NCI-H1092 (cell line): ENCODE data around the gene SEC14L3.

Source experiments
- DNase-seq: peaks from one replicate; lab custom pipeline; 2025; lab: John Stamatoyannopoulos, UW

Gene SEC14L3

DNA sequence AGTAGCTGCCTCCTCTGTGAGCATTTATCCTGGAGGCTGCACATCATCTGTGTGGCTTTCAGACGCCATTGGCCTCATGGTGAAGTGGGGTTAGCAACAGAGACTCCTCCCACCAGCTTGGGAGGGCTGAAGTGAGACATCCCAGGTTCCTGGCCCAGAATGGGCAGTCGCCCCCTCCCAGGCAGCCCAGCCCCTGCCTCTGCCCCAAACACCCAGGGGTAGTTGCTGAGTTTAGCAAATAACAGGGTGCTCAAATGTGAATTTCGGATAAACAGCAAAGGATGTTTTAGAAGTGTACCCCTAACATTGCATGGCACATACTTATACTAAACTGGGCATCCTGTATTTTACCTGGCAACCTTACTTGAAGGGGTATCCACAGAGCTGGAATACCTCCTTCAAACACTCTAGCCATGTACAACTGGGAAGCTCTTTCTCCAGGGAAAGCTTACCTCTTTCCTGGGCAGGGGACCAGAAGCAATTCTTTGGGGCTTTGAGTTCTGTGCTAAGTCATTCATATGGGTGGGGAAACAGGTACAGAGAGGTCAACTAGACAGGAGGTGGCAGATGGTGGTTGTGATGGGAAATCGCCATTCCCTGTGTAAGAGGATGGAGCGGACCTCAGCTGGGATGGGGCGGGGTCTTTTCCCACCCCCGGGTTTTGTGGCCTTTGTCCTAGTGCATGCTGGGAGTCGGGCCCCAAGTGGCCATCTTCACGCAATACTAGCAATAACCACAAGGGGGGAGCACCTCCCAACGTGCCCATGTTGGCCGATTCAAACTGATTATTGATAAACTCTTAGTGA lies 27.0 kb downstream of the SEC14L3 start:
- peak; percentile 65 for DNase-seq

DNA sequence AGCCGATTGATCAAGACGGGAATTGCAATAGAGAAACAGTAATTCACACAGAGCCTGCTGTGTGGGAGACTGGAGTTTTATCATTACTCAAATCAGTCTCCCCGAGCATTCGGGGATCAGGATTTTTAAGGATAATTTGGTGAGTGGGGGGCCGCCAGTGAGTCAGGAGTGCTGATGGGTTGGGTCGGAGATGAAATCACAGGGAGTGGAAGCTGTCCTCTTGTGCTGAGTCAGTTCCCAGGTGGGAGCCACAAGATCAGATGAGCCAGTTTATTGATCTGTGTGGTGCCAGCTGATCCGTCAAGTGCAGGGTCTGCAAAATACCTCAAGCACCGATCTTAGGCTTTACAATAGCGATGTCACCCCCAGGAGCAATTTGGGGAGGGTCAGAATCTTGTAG lies 30.7 kb downstream of the SEC14L3 start:
- DNase-seq, result no peak

DNA sequence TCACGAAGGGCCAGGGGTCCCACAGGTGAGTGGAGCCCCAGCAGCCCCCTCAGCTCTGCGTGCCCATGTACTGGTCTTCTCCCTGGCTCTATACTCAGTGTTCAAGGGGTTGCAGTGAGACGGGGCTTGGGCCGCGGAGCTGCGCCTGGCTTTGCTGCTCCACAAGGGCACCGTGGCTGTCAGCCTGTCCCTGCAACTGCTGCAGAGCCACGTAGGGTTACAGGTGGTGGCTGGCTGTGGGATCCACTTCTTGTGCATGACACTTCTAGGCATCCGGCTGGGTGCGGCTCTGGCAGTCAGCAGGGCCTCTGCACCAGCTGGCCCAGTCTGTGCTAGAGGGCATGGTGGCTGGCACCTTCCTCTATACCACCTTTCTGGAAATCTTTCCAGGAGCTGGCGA lies 32.0 kb downstream of the SEC14L3 start:
- no peak for DNase-seq

DNA sequence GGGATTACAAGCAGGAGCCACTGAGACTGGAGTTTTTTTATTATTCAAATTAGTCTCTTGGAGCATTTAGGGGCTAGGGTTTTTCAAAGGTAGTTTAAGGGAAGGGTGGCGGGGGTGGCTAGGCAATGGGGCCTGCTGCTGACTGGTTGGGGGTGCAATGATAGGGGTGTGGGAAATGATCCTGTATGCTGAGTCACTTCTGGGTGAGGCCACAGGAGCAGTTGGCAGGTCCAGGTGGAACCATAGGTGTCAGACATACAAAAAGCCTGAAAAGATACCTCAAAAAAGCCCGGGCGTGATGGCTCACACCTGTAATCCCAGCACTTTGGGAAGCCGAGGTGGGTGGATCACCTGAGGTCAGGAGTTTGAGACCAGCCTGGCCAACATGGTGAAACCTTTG lies 32.6 kb downstream of the SEC14L3 start:
- DNase-seq, result no peak

DNA sequence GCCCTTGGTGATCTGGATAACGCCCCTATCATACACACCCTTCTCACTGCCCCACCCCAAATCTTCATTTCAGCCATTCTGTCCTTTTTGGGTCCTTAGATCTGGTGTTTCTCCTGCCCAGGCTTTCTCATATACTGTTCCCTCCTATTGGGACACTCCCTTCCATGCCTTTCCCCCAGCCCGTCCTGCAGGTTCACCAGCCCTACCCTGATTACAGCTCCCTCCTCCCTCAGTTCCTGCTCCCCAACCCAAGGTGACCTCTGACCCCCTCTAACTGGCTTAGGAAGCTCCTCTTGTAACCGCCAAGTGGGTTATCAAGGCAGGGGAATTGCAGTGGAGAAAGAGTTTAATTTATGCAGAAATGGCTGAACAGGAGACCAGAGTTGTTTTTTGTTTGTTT lies 33.3 kb downstream of the SEC14L3 start:
- DNase-seq, result no peak

DNA sequence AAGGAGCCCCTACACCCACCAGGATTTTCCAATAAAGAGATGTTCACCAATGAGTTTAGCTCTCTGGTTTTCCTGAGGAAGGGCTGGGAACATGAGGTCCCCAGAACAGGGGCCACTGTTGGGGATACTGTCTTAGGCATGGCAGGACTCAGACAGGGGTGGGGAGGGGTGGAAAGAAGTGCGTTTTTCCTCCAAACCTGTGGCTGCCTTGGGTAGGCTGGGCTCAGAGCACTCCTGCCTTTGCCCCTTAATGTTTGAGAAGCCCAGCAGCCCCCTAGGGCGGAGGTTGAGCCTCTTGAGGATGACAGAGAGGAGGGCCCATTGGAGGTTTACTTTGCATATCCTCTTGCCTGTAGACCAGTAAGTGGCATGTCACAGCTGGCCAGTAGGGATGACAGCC lies 35.6 kb downstream of the SEC14L3 start:
- no peak for DNase-seq

DNA sequence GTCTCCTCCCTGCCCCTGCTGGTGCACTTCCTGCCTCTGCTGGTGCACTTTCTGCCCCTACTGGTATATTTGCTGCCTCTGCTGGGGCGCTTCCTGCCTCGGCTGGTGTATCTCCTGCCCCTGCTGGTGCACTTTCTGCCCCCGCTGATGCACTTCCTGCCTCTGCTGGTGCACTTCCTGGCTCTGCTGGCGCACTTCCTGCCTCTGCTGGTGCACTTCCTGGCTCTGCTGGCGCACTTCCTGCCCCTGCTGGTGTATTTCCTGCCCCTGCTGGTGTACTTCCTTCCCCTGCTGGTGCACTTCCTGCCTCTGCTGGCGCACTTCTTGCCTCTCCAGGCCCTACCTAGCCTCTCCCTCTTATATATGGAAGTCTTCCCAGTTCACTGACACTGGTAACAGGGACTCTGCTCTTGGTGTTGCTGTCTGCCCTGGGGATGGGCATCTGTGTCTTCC lies 36.1 kb downstream of the SEC14L3 start:
- no peak for DNase-seq

DNA sequence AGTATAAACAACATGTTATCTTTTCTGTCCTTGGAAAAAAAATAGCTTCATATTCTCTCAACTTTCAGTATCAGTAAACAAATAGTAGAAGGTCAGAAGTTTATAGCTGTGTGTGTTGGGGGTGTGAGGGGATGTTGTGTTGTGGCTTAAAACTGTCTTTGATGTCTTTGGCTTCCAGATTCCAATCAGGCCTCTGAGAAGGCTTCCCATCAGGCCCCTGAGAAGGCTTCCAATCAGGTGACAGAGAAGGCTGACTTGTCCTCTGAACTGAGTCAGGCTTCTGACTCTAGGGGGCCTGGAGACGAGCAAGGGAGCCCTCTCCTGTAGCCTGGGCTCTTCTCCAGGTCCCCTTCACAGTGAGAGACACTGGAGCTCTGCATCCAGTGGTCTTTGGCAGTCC lies 37.0 kb downstream of the SEC14L3 start:
- no peak for DNase-seq

DNA sequence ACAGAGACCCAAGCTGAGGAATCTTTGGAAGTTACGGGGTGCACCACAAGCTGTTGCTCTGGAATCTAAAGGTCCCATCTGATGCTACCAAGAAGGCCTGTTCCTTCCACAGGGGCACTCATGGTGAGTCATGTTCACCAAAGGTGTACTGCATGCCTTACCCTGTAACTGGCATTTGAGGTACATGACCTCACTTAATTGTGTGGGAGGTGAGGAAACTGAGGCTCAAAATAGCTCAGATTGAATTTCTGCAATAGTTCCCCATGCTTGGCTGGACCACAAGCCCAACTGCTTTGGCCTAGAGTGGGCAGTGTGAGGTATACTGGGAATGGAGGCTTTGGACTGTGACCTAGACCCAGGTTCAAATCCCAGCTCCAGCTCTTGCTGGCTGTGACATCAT lies 38.0 kb downstream of the SEC14L3 start:
- no peak for DNase-seq

DNA sequence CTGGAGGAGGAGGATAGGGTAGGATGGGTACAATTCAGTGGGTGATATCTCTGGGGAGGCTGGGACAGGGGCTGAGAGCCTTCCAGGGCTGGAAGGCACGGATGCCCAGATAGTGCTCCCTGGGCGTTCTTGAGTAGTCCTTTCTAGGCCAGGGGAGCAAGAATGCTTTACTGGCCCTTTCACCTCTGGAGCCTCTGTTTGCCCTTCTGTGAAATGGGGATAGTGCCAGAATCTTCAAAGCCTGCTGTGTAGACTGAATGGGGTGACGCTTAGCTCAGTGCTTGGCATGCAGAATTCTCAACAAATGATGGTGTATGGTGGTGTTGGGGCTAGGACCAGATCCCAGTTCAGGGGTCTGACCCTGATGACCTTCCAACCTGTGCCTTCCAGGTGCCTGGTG lies 38.6 kb downstream of the SEC14L3 start:
- DNase-seq, result no peak

DNA sequence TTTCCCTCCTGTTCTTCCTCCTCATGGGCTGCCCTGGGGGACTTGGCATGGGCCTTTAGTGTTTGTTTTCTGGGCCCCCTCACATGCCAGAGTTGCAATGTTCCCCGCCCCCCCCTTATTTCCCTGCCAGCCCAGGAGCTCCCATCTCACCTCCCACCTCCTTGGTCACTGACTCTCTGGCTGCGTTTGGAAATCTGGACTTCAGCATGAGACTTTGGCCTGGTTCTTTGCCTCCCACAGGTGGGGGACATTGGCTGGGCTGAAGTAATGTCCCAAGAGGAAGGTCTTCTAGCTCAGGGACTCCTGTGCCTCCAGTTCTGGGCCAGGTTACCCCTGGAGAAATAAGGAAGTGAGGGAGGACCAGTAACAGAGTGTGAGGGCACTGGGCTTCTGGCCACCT lies 39.3 kb downstream of the SEC14L3 start:
- no peak for DNase-seq

DNA sequence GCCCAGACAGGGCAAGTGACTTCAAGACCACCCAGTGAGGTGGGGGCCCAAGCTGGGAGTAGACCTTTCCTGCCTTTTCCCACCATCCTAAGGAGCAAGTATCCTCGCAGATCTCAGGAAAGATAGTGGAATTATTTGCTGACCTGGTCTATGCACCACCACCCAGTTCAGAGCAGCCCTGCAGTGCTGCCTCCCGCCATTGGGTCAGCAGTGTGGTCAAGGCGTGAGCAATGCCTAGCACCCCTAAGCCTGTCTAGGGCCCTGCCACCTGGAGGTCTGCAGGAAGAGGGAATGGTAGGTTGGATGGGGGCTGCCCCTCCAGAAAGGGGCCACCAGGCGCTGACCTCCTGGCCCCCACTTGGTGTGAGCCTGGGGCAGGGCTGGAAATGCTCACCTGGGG lies 39.7 kb downstream of the SEC14L3 start:
- no peak for DNase-seq

DNA sequence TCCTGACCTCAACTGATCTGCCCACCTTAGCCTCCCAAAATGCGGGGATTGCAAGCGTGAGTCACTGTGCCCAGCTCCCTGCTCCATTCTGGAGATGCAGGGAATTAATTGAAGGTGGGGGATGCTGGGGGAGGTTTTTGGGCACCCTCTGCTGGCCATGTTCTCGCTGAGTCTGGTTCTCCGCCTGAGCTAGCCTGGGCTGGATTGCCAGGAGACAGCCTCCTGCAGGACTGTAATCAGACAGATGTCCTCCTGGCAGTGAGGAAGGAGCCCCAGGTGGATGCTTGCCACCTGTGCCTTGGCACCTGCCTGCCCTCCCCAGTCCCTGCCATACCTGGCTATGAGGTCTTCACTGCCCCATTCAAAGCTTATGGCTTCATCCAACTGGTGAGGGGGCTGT lies 40.9 kb downstream of the SEC14L3 start:
- DNase-seq, result no peak

DNA sequence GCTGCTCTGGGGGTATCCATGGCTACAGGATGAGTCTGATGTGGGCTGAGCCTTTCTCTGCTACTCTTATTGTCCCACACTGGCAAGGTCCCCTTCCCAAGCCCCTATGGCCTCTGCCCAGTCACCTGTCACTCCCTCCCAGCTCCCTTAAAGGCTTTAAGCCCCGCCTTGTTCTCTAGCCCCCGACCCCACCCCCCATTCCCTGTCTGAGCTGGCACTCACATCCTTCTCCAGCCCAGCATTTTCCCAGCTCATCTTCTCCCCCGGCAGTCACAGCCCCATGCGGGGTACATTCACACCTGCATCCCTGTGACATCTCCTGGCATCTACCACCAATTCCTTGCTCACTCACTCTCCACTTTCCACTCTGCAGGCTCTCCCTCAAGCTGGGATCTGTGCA lies 41.9 kb downstream of the SEC14L3 start:
- DNase-seq, result no peak

DNA sequence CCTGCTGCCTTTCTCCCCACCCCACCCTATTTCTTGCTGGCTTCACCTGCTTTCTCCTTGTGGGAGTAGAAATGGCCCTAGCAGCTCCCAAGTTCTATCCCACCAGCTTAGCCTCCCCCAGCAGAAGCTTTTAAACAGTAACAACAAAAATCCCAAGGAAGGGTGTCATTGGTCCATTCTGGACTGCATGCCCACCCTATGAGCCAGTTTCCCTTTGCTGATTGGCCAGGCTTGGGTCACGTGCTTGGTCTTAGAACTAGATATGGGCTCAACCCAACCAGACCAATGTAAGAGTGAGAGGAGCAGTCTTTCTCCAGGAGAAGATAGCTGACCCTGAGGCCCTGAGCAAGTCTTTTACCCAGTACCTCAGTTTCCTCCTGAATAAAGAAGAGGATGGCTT lies 43.9 kb downstream of the SEC14L3 start:
- DNase-seq, result no peak

DNA sequence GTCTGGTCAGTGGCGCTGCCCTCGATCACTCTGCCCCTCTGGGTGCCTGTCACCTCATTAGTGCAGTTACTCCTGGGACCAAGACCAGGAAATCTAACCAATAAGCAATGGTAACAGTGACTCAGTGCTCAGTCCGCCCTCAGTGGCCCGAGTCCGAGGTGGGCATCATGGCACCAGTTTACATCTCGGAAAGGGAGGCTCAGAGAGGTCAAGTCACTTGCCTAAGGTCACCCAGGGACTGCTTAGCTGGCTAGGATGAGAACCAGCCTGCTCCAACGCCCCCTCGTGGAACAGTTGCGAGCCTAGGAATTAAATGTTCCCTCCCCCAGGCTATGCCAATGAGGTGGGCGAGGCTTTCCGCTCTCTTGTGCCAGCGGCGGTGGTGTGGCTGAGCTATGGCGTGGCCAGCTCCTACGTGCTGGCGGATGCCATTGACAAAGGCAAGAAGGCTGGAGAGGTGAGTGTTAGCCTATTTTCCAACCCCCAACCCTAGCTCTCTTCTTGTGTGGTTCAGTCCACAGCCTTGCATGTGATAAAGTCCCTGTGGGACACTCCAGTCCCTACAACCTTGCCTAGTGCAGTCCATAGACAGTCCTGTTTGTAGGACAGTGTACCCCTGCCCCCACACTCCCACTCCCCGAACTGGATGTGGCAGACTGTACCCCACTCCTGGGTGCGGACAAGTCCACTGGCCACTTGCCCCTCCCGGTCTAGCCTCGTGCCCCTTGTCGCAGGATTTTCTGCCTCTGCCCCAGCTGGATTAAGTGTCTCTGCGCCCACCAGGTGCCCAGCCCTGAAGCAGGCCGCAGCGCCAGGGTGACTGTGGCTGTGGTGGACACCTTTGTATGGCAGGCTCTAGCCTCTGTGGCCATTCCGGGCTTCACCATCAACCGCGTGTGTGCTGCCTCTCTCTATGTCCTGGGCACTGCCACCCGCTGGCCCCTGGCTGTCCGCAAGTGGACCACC lies 45.1 kb downstream of the SEC14L3 start:
- peak; percentile 69 for DNase-seq

DNA sequence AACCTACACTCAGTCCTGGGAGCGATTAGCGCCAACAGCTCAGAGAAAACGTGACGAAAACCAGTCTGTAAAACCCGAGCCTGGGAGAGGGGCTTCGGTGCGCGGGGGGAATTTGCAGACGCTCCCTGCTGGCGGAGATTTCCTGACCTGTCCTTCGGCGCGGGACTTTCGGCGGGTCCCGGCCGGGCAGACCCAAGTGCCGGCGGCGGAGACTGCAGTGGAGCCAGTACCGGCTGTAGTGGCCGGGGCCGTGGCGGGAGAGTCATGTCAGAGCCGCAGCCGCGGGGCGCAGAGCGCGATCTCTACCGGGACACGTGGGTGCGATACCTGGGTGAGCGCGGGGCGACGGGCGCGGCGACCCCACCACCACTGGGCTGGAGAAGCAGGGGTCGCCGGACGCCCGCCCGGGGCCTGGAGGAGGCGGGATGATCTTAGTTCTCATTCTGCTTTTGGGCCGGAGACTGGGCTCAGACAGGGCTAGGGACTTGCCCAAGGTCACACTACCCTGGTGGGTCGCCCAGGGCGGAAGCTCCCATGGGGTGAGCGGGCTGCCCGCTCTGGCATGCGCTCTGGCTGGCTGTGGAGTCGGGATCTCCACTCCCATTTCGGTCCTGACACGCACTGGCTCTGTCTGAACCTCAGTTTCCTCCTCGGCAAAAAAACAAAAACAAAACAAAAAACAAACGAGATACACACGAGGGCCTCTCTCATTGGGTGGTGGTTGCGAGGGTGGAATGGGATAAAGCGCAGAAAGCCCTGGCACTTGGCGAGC lies 46.0 kb downstream of the SEC14L3 start, which contains the start of gene MTFP1:
Gene MTFP1, plus strand, starts transcription at position 153 of the 772 bp plus-strand sequence. Its CDS starts 112 bp downstream, at position 265.
- DNase-seq, result peak; percentile 18

DNA sequence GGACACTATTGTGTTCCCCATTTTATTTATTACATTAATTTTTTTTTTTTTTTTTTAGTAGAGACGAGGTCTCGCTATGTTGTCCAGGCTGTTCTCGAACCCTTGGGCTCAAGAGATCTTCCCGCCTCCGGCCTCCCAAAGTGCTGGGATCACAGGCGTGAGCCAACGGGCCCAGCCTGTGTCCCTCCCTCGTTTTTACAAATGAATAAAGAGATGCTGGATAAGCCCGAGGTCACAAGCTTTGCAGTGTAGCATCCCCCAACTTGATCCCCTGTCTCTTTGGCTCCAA lies 46.5 kb downstream of the SEC14L3 start:
- DNase-seq, result no peak

DNA sequence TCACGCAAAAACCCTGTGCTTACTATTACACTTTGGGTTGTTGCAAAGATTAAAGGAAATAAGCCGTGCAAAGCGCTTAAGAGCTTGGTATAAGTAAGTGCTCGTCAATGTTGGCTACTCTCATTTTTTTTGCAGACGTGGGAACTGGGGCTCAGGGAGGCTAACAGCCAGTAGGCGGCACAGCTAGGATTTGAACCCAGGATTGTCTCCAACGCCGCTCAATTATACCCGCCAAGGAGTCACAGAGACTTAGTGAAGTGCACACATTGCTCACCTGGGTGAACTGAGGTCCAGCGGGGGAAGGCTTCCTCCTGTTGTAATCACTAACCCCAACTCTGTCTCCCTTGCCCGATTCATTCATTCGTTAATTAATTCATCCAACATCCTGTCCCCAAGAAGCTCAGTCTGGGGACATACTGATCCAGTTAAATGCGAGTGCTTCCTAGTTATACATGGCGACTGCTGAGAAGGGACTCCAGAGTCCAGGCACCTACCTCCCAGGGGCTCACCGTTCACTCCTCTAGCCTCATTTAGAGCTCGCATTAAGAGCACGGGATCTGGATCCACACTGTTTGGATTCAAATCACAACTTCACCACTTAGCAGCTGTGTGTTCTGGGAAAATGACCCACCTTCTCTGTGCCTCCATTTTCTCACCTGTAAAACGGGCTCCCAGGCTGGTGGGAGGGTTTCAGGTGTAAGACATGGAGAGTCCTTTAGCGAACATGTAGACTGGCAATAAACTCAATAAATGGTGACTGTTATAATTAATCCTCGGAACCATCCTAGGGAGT lies 47.1 kb downstream of the SEC14L3 start:
- no peak for DNase-seq

DNA sequence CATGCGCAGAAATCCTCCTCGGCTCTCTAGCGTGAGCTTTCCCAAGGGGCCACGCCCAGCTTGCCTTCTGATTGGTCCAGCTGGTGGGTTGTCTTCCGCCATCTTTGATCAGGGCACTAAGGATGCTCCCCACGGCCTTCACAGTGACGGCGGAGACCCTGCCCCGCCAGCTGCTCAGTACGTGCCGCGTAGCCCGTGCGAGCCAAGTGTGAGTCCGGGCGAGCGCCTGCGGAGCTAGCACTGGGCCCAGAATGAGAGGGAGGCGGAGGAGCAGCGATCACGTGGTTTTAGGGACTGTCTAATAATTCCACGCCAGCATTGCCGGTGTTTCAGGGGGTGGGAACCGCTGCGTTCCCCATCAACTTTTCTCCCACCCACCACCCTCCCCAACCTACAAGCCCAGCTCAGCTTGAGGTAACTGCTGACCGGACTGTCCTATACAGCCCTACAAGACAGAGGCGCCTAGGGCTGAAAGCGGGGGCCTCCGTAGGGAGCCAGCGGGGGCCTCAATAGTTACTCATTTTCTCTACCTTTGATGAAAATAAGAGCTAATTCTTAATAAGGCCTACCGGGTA lies 47.8 kb downstream of the SEC14L3 start:
- DNase-seq, result peak; percentile 99

DNA sequence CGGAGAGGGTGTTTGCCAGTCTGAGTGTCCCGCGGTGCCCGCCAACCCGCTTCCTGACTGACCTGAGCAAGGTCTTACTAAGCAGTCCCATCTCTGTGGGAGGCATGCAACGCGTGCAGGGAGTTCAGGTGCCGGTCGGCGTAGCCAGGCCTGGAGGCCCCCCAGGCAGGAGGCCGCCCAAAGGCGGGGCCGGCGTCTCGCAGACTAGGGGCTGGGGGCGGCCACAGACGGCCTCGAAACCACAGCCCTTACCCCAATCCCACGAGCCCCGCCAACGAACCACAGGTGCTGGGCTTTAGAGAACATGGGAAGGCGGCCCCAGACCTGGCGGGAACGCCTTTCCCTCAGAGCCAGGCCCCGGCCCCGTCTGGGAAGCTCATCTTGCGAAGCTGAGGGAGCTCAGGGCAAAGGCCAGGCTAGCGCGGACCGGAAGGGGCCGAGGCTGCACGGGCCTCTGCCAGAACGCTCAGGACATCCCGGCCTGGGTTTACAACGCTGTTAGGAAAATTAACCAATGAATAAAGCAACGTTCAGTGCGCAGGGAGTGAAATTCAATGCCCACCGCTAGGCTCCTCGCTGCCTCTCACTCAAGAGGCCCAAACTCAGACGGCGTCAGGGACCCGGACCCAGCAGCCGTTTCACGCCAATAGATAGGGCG lies 48.4 kb downstream of the SEC14L3 start:
- no peak for DNase-seq
